ENCODE data around the gene USP36. TPM values are rescaled to one million over a fixed set of nuclear protein-coding genes. Genes with fewer than 3 reads are reported as not detected.

Gene USP36
- total RNA-seq, 1 experiment from 2014 or later, result 103 TPM

DNA sequence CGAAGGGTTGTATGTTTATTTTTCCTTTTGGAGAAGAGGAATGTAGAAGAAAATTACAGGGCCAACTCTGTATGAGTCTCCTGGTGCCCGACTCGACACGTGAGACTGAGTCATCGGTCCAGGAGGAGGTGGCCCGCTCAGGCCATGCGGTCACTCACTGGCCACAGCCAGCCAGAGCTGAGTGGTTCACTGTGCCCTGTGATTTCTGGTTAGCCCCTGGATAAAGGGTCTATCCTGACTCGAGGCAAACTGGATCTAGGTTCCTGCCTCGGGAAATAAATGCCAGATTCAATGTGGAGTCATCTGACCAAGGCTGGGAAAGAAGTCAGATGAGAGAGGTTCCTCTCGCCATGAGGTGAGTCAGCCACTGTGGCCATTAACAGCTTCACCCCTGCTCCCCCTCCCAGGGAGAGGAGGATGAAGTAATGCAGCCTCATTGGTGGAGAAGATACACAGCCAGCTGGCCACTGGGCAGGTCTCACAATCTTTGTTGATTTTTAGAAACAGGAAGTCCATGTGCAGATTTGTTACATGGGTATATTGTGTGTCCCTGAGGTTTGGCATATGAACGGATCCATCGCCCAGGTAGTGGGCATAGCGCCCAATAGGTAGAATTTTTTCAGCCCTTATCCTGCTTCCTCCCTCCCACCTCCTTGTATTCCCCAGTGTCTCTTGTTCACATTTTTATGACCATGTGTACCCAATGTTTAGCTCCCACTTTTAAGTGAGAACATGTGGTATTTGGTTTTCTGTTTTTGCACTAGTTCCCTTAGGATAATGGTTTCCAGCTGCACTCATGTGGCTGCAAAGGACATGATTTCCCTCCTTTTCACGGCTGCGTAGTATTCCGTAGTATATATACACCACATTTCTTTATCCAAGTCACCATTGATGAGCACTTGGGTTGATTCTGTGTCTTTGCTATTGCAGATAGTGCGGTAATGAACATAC is 21.7 kb upstream of the USP36 start:
- H3K4me3 ChIP-seq (ENCODE audit: low read depth, low read length), result no peak overlapping the region
- H3K4me1 ChIP-seq, result no peaks in the 10 kb centered on the region
- CTCF ChIA-PET, result no interaction called here
- POLR2A ChIA-PET, result no interaction called here
- no peaks in the 10 kb centered on the region for H3K9me3 Mint-ChIP-seq (ENCODE audit: unreplicated experiment)
- DNase-seq, result no peak
- H3K27me3 Mint-ChIP-seq (ENCODE audit: insufficient read depth, unreplicated experiment), result no peaks in the 10 kb centered on the region
- no peaks in the 10 kb centered on the region for H3K4me1 Mint-ChIP-seq (ENCODE audit: low read depth, unreplicated experiment)
- H3K36me3 Mint-ChIP-seq (ENCODE audit: insufficient read depth, unreplicated experiment), result peaks cover 49% of the 10 kb centered on the region
- no peaks in the 10 kb centered on the region for H3K9me3 ChIP-seq
- no peaks in the 10 kb centered on the region for H3K27me3 ChIP-seq (replicated peaks; ENCODE audit: control insufficient read depth, insufficient read depth, low read length)
- H3K36me3 ChIP-seq (ENCODE audit: control insufficient read depth, insufficient read depth, low read length), result no peaks in the 10 kb centered on the region
- H3K4me3 Mint-ChIP-seq (ENCODE audit: unreplicated experiment), result no peak overlapping the region
- TF ChIP-seq, protein P1, sequence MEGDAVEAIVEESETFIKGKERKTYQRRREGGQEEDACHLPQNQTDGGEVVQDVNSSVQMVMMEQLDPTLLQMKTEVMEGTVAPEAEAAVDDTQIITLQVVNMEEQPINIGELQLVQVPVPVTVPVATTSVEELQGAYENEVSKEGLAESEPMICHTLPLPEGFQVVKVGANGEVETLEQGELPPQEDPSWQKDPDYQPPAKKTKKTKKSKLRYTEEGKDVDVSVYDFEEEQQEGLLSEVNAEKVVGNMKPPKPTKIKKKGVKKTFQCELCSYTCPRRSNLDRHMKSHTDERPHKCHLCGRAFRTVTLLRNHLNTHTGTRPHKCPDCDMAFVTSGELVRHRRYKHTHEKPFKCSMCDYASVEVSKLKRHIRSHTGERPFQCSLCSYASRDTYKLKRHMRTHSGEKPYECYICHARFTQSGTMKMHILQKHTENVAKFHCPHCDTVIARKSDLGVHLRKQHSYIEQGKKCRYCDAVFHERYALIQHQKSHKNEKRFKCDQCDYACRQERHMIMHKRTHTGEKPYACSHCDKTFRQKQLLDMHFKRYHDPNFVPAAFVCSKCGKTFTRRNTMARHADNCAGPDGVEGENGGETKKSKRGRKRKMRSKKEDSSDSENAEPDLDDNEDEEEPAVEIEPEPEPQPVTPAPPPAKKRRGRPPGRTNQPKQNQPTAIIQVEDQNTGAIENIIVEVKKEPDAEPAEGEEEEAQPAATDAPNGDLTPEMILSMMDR (IDR thresholded peaks at IDR 0.05; ENCODE audit: insufficient read depth in 1 of 2, low read depth in 1 of 2, low read length in 1 of 2, severe bottlenecking in 1 of 2, unreplicated experiment in 1 of 2), result no peak
- intact Hi-C loops (cut with micrococcal nuclease; ENCODE audit: unreplicated experiment), result no loop called here
- H3K27ac Mint-ChIP-seq (ENCODE audit: unreplicated experiment), result no peak overlapping the region
- BruUV-seq (replicated peaks), result no TSS peak

DNA sequence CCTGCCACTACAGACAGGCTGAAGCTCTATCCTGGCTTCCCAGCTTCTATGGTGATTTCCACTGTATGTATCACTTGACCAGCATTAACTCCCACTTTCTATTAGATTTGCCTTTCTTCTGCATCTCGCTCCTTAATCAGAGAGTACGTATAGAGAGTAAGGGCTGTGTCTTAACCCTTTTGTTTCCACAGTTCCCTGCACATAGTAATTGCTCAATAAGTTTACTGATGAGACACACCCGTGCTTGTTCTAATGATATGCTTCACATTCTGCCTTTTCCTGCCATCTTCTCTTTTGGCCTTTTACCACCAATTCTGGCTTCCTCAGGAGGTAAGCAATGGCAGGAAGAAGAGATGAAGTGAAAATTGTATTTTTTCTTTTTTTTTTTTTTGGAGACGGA is 20.6 kb upstream of the USP36 start:
- TF ChIP-seq, protein P1 (IDR thresholded peaks at IDR 0.05; ENCODE audit: insufficient read depth in 1 of 2, low read depth in 1 of 2, low read length in 1 of 2, severe bottlenecking in 1 of 2, unreplicated experiment in 1 of 2), result no peak
- no peaks in the 10 kb centered on the region for H3K27me3 ChIP-seq (replicated peaks; ENCODE audit: control insufficient read depth, insufficient read depth, low read length)
- BruUV-seq (replicated peaks), result no TSS peak
- intact Hi-C loops (cut with micrococcal nuclease; ENCODE audit: unreplicated experiment), result no loop called here
- H3K36me3 ChIP-seq (ENCODE audit: control insufficient read depth, insufficient read depth, low read length), result no peaks in the 10 kb centered on the region
- no peak overlapping the region for H3K4me3 Mint-ChIP-seq (ENCODE audit: unreplicated experiment)
- H3K4me1 ChIP-seq, result no peaks in the 10 kb centered on the region
- no peaks in the 10 kb centered on the region for H3K9me3 ChIP-seq
- H3K9me3 Mint-ChIP-seq (ENCODE audit: unreplicated experiment), result no peaks in the 10 kb centered on the region
- CTCF ChIA-PET, result no interaction called here
- H3K27ac Mint-ChIP-seq (ENCODE audit: unreplicated experiment), result no peak overlapping the region
- H3K4me3 ChIP-seq (ENCODE audit: low read depth, low read length), result no peak overlapping the region
- H3K36me3 Mint-ChIP-seq (ENCODE audit: insufficient read depth, unreplicated experiment), result peaks cover 53% of the 10 kb centered on the region
- H3K27me3 Mint-ChIP-seq (ENCODE audit: insufficient read depth, unreplicated experiment), result no peaks in the 10 kb centered on the region
- DNase-seq, result no peak
- no peaks in the 10 kb centered on the region for H3K4me1 Mint-ChIP-seq (ENCODE audit: low read depth, unreplicated experiment)
- POLR2A ChIA-PET, result no interaction called here

DNA sequence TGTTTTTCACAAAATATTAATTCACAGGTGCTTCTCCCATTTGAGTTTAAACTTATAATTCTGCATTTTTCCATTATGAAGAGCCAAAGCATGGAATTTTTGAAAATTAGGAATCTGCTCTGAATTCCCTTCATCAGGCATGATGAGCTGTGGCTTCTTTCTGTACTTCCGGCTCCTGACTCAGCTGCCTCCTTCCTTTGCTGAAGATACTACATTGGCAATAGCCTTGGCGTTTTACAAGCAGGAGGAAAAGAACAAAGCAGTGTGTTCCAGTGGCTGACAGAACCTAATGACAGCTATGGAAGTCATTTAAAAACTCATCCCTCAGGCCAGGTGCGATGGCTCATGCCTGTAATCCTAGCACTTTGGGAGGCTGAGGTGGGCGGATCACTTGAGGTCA is 18.4 kb upstream of the USP36 start:
- no peaks in the 10 kb centered on the region for H3K36me3 ChIP-seq (ENCODE audit: control insufficient read depth, insufficient read depth, low read length)
- H3K4me1 Mint-ChIP-seq (ENCODE audit: low read depth, unreplicated experiment), result no peaks in the 10 kb centered on the region
- no peaks in the 10 kb centered on the region for H3K27me3 Mint-ChIP-seq (ENCODE audit: insufficient read depth, unreplicated experiment)
- DNase-seq, result no peak
- intact Hi-C loops (cut with micrococcal nuclease; ENCODE audit: unreplicated experiment), result no loop called here
- H3K9me3 ChIP-seq, result no peaks in the 10 kb centered on the region
- CTCF ChIA-PET, result no interaction called here
- H3K36me3 Mint-ChIP-seq (ENCODE audit: insufficient read depth, unreplicated experiment), result peaks cover 46% of the 10 kb centered on the region
- H3K9me3 Mint-ChIP-seq (ENCODE audit: unreplicated experiment), result no peaks in the 10 kb centered on the region
- TF ChIP-seq, protein P1 (IDR thresholded peaks at IDR 0.05; ENCODE audit: insufficient read depth in 1 of 2, low read depth in 1 of 2, low read length in 1 of 2, severe bottlenecking in 1 of 2, unreplicated experiment in 1 of 2), result no peak
- H3K27me3 ChIP-seq (replicated peaks; ENCODE audit: control insufficient read depth, insufficient read depth, low read length), result no peaks in the 10 kb centered on the region
- POLR2A ChIA-PET, result no interaction called here
- no peak overlapping the region for H3K4me3 Mint-ChIP-seq (ENCODE audit: unreplicated experiment)
- BruUV-seq (replicated peaks), result no TSS peak
- no peak overlapping the region for H3K27ac Mint-ChIP-seq (ENCODE audit: unreplicated experiment)
- no peak overlapping the region for H3K4me3 ChIP-seq (ENCODE audit: low read depth, low read length)
- H3K4me1 ChIP-seq, result peaks cover 3% of the 10 kb centered on the region; the same call in 1 of the 2 replicates
